ENCODE results near the gene DOCK4.

DOCK4 gene

DNA sequence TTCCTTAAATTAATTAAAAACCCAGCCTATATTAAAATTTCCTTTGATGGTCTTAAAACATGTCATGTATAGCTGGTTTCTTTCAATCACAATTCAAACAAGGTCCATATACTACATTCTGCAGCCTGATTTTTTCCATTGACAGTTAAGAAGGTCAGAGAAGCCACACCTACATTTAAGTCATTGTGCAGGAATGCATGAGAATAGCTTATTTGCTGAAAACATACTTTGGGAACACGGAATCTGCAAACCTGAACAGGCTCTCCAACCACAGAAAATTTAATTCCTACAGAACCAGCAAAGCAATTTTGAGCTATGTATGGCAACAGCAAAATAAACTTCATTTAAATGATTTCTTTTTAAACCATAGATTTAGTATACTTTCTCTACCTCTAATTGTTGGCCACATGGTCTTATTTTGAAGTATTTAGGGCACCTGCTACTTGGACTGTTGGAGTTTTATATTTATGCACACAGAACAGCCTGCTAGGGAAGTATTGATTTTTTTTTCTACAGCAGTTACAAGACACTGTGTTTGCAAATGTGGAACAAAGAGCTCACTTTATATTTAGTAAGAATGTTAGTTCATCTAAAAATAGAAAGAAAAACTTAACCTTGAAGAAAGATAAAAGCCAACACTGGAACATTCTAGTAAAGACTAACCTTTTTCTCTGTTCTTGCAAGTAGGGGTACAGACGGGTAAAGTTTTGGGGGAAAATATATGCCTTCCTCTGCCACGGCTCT, 403.0 kb downstream of the DOCK4 start:
- TF ChIP-seq ZNF274 (IDR thresholded peaks at IDR 0.05; ENCODE audit: low read depth, low read length) = no peak
- no peak for TF ChIP-seq YY1 (IDR thresholded peaks at IDR 0.05; ENCODE audit: insufficient read depth, insufficient read length)
- no peak for TF ChIP-seq SUZ12 (IDR thresholded peaks at IDR 0.05; ENCODE audit: extremely low read depth, insufficient read depth, insufficient read length)
- Histone ChIP-seq H3K4me3 (ENCODE audit: insufficient read length, low read depth) (no peak overlapping the region), H3K27me3 (ENCODE audit: insufficient read depth, insufficient read length) (no peaks in the 10 kb centered on the region), H3K4me1 (ENCODE audit: insufficient read depth, insufficient read length) (no peaks in the 10 kb centered on the region), H3K9ac (ENCODE audit: insufficient read length, low read depth) (no peak overlapping the region), H3K9me3 (ENCODE audit: insufficient read depth, low read length) (peaks cover 10% of the 10 kb centered on the region; the same call in 1 of the 2 replicates), H3K36me3 (ENCODE audit: insufficient read depth, insufficient read length, low read length) (no peaks in the 10 kb centered on the region)
- no peak for DNase-seq (ENCODE audit: low read depth, low spot score)

DNA sequence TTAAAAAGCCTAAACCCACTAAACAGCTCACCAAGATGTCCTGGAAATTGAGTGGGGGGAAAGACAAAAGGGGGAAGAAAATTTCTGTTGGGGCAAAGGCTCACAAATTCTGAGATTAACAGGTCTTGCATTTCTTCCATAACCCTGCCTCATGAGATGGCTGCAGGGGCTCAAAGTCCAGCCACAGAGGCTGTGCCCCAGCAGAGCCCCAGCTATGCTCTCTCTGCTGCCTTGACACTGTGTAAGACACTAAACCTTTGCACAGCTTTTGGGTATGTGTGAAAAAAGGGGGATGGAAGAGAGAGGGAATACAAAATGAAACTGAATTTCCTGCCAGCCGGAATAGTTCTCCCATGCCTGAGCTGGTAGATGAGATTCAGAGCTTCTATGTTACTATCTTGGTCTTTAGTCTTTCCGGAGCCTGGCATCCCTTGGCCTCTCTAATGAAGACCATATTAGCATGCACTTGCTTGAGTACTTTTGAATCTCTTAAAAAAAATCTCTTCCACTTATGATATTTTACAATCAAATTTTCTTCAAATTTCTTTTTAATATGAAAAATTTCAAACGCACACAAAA, 403.9 kb downstream of the DOCK4 start:
- Histone ChIP-seq H3K27me3 (ENCODE audit: insufficient read depth, insufficient read length) (no peaks in the 10 kb centered on the region), H3K4me3 (ENCODE audit: insufficient read length, low read depth) (no peak overlapping the region), H3K4me1 (ENCODE audit: insufficient read depth, insufficient read length) (no peaks in the 10 kb centered on the region), H3K9me3 (ENCODE audit: insufficient read depth, low read length) (peaks cover 19% of the 10 kb centered on the region), H3K9ac (ENCODE audit: insufficient read length, low read depth) (no peak overlapping the region), H3K36me3 (ENCODE audit: insufficient read depth, insufficient read length, low read length) (no peaks in the 10 kb centered on the region)
- DNase-seq (ENCODE audit: low read depth, low spot score) = no peak
- TF ChIP-seq SUZ12 (IDR thresholded peaks at IDR 0.05; ENCODE audit: extremely low read depth, insufficient read depth, insufficient read length) (no peak), ZNF274 (IDR thresholded peaks at IDR 0.05; ENCODE audit: low read depth, low read length) (no peak), YY1 (IDR thresholded peaks at IDR 0.05; ENCODE audit: insufficient read depth, insufficient read length) (no peak)

DNA sequence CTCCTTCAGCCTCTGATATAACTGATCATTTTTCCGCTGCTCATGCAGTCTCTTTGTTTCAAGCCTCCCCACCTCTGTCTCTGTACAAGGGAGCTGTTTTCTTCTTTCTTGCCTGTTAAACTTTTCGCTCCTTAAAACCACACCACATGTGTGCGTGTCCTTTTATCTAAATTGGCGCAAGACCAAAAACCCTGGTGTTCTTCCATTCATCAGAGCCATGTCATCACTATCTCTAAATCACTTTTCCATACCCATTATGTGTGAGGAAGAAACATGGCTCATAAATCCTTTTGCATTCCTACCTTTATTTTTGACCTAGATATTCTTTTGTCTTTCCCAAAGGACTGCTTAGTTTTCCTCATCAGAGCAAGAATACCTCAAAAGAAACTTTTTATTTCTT, 404.9 kb downstream of the DOCK4 start:
- Histone ChIP-seq H3K9ac (ENCODE audit: insufficient read length, low read depth) (no peak overlapping the region), H3K4me1 (ENCODE audit: insufficient read depth, insufficient read length) (no peaks in the 10 kb centered on the region), H3K4me3 (ENCODE audit: insufficient read length, low read depth) (no peak overlapping the region), H3K27me3 (ENCODE audit: insufficient read depth, insufficient read length) (no peaks in the 10 kb centered on the region), H3K9me3 (ENCODE audit: insufficient read depth, low read length) (peaks cover 29% of the 10 kb centered on the region), H3K36me3 (ENCODE audit: insufficient read depth, insufficient read length, low read length) (no peaks in the 10 kb centered on the region)
- no peak for DNase-seq (ENCODE audit: low read depth, low spot score)
- no peak for TF ChIP-seq ZNF274 (IDR thresholded peaks at IDR 0.05; ENCODE audit: low read depth, low read length)
- no peak for TF ChIP-seq YY1 (IDR thresholded peaks at IDR 0.05; ENCODE audit: insufficient read depth, insufficient read length)
- TF ChIP-seq SUZ12 (IDR thresholded peaks at IDR 0.05; ENCODE audit: extremely low read depth, insufficient read depth, insufficient read length) = no peak

DNA sequence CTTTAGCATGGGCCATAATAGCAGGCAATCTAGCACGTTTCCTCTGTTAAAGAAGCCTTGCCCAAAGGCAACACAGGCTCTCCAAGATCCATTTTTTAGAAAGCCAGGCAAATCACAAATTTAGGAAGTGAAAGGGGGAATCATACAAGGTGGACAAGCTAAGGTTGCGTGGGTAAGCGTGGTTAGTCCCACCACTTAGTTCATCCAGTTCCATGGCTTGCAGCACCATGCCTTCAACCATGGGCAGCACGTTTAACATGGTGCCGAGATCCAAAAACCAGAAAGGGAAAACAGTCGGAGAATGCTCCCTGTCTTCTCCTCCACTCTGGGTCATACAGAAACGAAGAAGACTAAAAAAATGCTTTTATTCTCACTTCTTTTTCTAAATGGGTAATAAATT, 409.5 kb downstream of the DOCK4 start:
- DNase-seq (ENCODE audit: low read depth, low spot score) = peak; percentile 5
- H3K36me3 ChIP-seq (ENCODE audit: insufficient read depth, insufficient read length, low read length) = no peaks in the 10 kb centered on the region
- H3K27me3 ChIP-seq (ENCODE audit: insufficient read depth, insufficient read length) = no peaks in the 10 kb centered on the region
- TF ChIP-seq SUZ12 (IDR thresholded peaks at IDR 0.05; ENCODE audit: extremely low read depth, insufficient read depth, insufficient read length) (no peak), ZNF274 (IDR thresholded peaks at IDR 0.05; ENCODE audit: low read depth, low read length) (no peak), YY1 (IDR thresholded peaks at IDR 0.05; ENCODE audit: insufficient read depth, insufficient read length) (no peak)
- H3K4me1 ChIP-seq (ENCODE audit: insufficient read depth, insufficient read length) = no peaks in the 10 kb centered on the region
- H3K9ac ChIP-seq (ENCODE audit: insufficient read length, low read depth) = no peak overlapping the region
- peaks cover 39% of the 10 kb centered on the region for H3K9me3 ChIP-seq (ENCODE audit: insufficient read depth, low read length)
- H3K4me3 ChIP-seq (ENCODE audit: insufficient read length, low read depth) = no peak overlapping the region

DNA sequence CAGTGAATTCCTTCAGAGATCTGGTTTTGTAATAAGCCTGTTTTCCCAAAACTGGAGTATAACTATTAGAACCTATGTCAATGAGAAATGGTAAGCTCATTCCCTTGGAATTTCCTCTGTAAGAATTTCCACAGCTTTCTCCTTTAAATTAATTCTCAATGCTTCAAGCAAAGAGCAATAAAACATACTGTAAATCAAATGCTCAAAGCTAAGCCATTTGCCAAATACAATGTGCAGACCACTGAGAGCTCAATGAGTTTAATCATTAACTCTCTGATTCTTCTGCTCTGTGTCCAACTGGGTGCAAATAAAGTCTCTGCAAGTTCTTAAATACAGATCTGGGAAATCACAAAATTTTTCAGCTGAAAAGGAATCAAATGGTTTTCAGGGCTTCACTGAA, 416.3 kb downstream of the DOCK4 start:
- TF ChIP-seq YY1 (IDR thresholded peaks at IDR 0.05; ENCODE audit: insufficient read depth, insufficient read length) = no peak
- TF ChIP-seq ZNF274 (IDR thresholded peaks at IDR 0.05; ENCODE audit: low read depth, low read length) = no peak
- TF ChIP-seq SUZ12 (IDR thresholded peaks at IDR 0.05; ENCODE audit: extremely low read depth, insufficient read depth, insufficient read length) = no peak
- no peak for DNase-seq (ENCODE audit: low read depth, low spot score)
- Histone ChIP-seq H3K9me3 (ENCODE audit: insufficient read depth, low read length) (no peaks in the 10 kb centered on the region), H3K36me3 (ENCODE audit: insufficient read depth, insufficient read length, low read length) (no peaks in the 10 kb centered on the region), H3K27me3 (ENCODE audit: insufficient read depth, insufficient read length) (no peaks in the 10 kb centered on the region), H3K4me3 (ENCODE audit: insufficient read length, low read depth) (no peak overlapping the region), H3K9ac (ENCODE audit: insufficient read length, low read depth) (no peak overlapping the region), H3K4me1 (ENCODE audit: insufficient read depth, insufficient read length) (no peaks in the 10 kb centered on the region)

DNA sequence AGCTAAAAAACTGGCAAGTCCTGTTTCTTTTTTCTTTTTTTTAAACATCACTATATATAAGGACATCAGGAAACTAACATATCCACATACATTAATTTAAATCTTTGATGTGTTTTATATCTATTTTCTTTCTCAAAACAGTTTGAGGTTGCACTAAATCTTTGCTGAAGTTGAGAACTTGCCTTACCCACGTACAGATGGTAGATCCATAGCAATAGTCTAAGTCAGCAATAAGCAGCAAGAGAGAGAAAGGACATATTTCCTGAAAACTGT, 417.2 kb downstream of the DOCK4 start:
- Histone ChIP-seq H3K9me3 (ENCODE audit: insufficient read depth, low read length) (no peaks in the 10 kb centered on the region), H3K36me3 (ENCODE audit: insufficient read depth, insufficient read length, low read length) (no peaks in the 10 kb centered on the region), H3K4me1 (ENCODE audit: insufficient read depth, insufficient read length) (no peaks in the 10 kb centered on the region), H3K9ac (ENCODE audit: insufficient read length, low read depth) (no peak overlapping the region), H3K27me3 (ENCODE audit: insufficient read depth, insufficient read length) (no peaks in the 10 kb centered on the region), H3K4me3 (ENCODE audit: insufficient read length, low read depth) (no peak overlapping the region)
- no peak for TF ChIP-seq SUZ12 (IDR thresholded peaks at IDR 0.05; ENCODE audit: extremely low read depth, insufficient read depth, insufficient read length)
- no peak for TF ChIP-seq ZNF274 (IDR thresholded peaks at IDR 0.05; ENCODE audit: low read depth, low read length)
- TF ChIP-seq YY1 (IDR thresholded peaks at IDR 0.05; ENCODE audit: insufficient read depth, insufficient read length) = no peak
- DNase-seq (ENCODE audit: low read depth, low spot score) = no peak

DNA sequence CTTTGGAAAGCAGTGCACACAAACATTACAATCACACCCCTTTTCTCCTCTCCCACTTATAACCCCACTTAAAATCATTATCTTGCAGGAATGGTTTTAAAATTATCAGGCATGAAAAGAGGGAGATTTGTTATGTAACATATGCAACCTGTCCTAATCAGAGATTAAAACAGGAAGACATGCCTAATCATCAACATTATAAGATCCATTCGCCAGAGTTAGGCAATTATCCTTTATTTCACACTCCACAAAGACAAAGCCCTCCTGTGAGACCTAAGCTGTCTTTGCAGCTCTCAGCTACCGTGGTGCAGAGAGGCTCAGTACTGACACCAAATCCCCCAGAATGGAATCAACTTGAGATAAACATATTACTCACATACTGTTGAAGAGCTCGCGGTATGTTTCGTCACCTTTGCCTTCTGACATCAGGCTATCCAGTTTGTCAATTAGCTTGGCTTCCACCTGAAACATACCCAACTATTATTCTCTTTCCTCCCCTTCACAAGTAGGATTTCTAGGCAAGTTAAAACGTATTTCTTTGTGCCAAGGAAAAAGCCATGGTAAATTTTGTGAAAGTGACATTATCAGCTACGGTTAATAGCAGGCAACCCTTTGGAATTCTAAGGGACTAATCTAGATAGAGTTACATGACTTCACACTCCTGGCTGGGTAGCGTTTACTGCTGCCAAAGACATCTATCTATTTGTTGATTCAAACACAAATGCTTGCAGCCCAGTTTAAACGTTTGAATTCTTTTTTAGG, 417.7 kb downstream of the DOCK4 start:
- no peak overlapping the region for H3K4me3 ChIP-seq (ENCODE audit: insufficient read length, low read depth)
- H3K9me3 ChIP-seq (ENCODE audit: insufficient read depth, low read length) = no peaks in the 10 kb centered on the region
- no peaks in the 10 kb centered on the region for H3K36me3 ChIP-seq (ENCODE audit: insufficient read depth, insufficient read length, low read length)
- no peak overlapping the region for H3K9ac ChIP-seq (ENCODE audit: insufficient read length, low read depth)
- DNase-seq (ENCODE audit: low read depth, low spot score) = no peak
- TF ChIP-seq YY1 (IDR thresholded peaks at IDR 0.05; ENCODE audit: insufficient read depth, insufficient read length) (no peak), SUZ12 (IDR thresholded peaks at IDR 0.05; ENCODE audit: extremely low read depth, insufficient read depth, insufficient read length) (no peak), ZNF274 (IDR thresholded peaks at IDR 0.05; ENCODE audit: low read depth, low read length) (no peak)
- H3K27me3 ChIP-seq (ENCODE audit: insufficient read depth, insufficient read length) = no peaks in the 10 kb centered on the region
- H3K4me1 ChIP-seq (ENCODE audit: insufficient read depth, insufficient read length) = no peaks in the 10 kb centered on the region

All from NT2/D1 (cell line).